Suppressor macrophage treated with lipopolysaccharide for 1 hour (primary cell): ENCODE data around the gene PIP4K2C.
"Not testable (repeated sequence)": the region's sequence is repeated elsewhere in the genome, so short reads cannot be mapped to it uniquely, and the experiment has no call there.

Source experiments
- DNase-seq, 3 donors: peaks; one replicate each; pipeline ENCODE4 v3.0.0-alpha.2; 2020 to 2022

Gene PIP4K2C

GRCh38 chr12:57560516-57560915, 30.5 kb upstream of the PIP4K2C start:
- DNase-seq: no peak

GRCh38 chr12:57561117-57561516, 29.9 kb upstream of the PIP4K2C start:
- peak in 1 of 3 donors; percentile 6 for DNase-seq

GRCh38 chr12:57563358-57563757, 27.6 kb upstream of the PIP4K2C start:
- DNase-seq: no peak

GRCh38 chr12:57564178-57564740, 26.7 kb upstream of the PIP4K2C start:
- no peak for DNase-seq

GRCh38 chr12:57568838-57569237, 22.2 kb upstream of the PIP4K2C start:
- no peak for DNase-seq

- DNase-seq: no peak
Measured at GRCh38 chr12:57569858-57570257, 21.1 kb upstream of the PIP4K2C start.

GRCh38 chr12:57570438-57570837, 20.6 kb upstream of the PIP4K2C start:
- DNase-seq: not testable (repeated sequence)

GRCh38 chr12:57571926-57572762, 18.8 kb upstream of the PIP4K2C start:
- no peak for DNase-seq

- no peak for DNase-seq
Measured at GRCh38 chr12:57574795-57575194, 16.2 kb upstream of the PIP4K2C start.

GRCh38 chr12:57575771-57576612, 15.0 kb upstream of the PIP4K2C start:
- no peak for DNase-seq

- DNase-seq: no peak
Measured at GRCh38 chr12:57576613-57577160, 14.3 kb upstream of the PIP4K2C start.

GRCh38 chr12:57577981-57578758, 12.8 kb upstream of the PIP4K2C start:
- DNase-seq: no peak

GRCh38 chr12:57579011-57579410, 12.0 kb upstream of the PIP4K2C start:
- DNase-seq: no peak

- no peak for DNase-seq
Measured at GRCh38 chr12:57579677-57580465, 11.1 kb upstream of the PIP4K2C start.

GRCh38 chr12:57580466-57580795, 10.6 kb upstream of the PIP4K2C start:
- no peak for DNase-seq

GRCh38 chr12:57581802-57582201, 9.2 kb upstream of the PIP4K2C start:
- DNase-seq: no peak

- DNase-seq: no peak
Measured at GRCh38 chr12:57582440-57582839, 8.6 kb upstream of the PIP4K2C start.

GRCh38 chr12:57583008-57583831, 7.8 kb upstream of the PIP4K2C start:
- DNase-seq: peak; percentile 84 to 92 (median 86)

- DNase-seq: no peak
Measured at GRCh38 chr12:57584050-57584449, 6.9 kb upstream of the PIP4K2C start.

- DNase-seq: peak; percentile 61 to 70 (median 62)
Measured at GRCh38 chr12:57584690-57585089, 6.3 kb upstream of the PIP4K2C start.

- no peak for DNase-seq
Measured at GRCh38 chr12:57585156-57585555, 5.8 kb upstream of the PIP4K2C start.
